Measurements from ENCODE around the gene FMO2.

Gene FMO2

GRCh38 chr1:171185091-171185490, at the start of gene FMO2:
Gene FMO2, plus strand, starts transcription at chr1:171185300. Its CDS starts 414 bp downstream, at chr1:171185714.
- peak within 1 kb of the TSS in 2 of 3 experiments; percentile 73 to 86 for H3K27ac Mint-ChIP-seq
- no peak for TF ChIP-seq CTCF (IDR thresholded peaks at IDR 0.05; ENCODE audit: unreplicated experiment in 3 of 3)
- H3K4me1 Mint-ChIP-seq: peaks cover 38% of the 10 kb centered on the region
- H3K36me3 Mint-ChIP-seq (ENCODE audit: low read depth): no peaks in the 10 kb centered on the region
- H3K9me3 Mint-ChIP-seq: no peaks in the 10 kb centered on the region
- no peak within 1 kb of the TSS for H3K4me3 Mint-ChIP-seq
- no peaks in the 10 kb centered on the region for H3K27me3 Mint-ChIP-seq (ENCODE audit: low read depth)

- Mint-ChIP-seq H3K27ac (peak overlapping the region in 2 of 3 experiments; percentile 13 to 96), H3K4me1 (peaks cover 64% of the 10 kb centered on the region), H3K27me3 (ENCODE audit: low read depth) (no peaks in the 10 kb centered on the region), H3K9me3 (no peaks in the 10 kb centered on the region), H3K36me3 (ENCODE audit: low read depth) (no peaks in the 10 kb centered on the region), H3K4me3 (no peak overlapping the region)
- no peak for TF ChIP-seq CTCF (IDR thresholded peaks at IDR 0.05; ENCODE audit: unreplicated experiment in 3 of 3)
Measured at GRCh38 chr1:171137580-171137979, 47.5 kb upstream of the FMO2 start.

GRCh38 chr1:171138980-171139379, 46.1 kb upstream of the FMO2 start:
- H3K36me3 Mint-ChIP-seq (ENCODE audit: low read depth): no peaks in the 10 kb centered on the region
- H3K27ac Mint-ChIP-seq: peak overlapping the region in 2 of 3 experiments; percentile 14 to 96
- no peaks in the 10 kb centered on the region for H3K27me3 Mint-ChIP-seq (ENCODE audit: low read depth)
- no peak overlapping the region for H3K4me3 Mint-ChIP-seq
- H3K9me3 Mint-ChIP-seq: no peaks in the 10 kb centered on the region
- peaks cover 72% of the 10 kb centered on the region for H3K4me1 Mint-ChIP-seq
- TF ChIP-seq CTCF (IDR thresholded peaks at IDR 0.05; ENCODE audit: unreplicated experiment in 3 of 3): no peak

- peak overlapping the region in 2 of 3 experiments; percentile 43 to 96 for H3K27ac Mint-ChIP-seq
- no peak for TF ChIP-seq CTCF (IDR thresholded peaks at IDR 0.05; ENCODE audit: unreplicated experiment in 3 of 3)
Measured at GRCh38 chr1:171139890-171140289, 45.2 kb upstream of the FMO2 start.

GRCh38 chr1:171140401-171140800, 44.7 kb upstream of the FMO2 start:
- Mint-ChIP-seq H3K4me1 (peaks cover 84% of the 10 kb centered on the region), H3K27ac (peak overlapping the region in 2 of 3 experiments; percentile 43 to 96), H3K4me3 (no peak overlapping the region), H3K9me3 (no peaks in the 10 kb centered on the region), H3K27me3 (ENCODE audit: low read depth) (no peaks in the 10 kb centered on the region), H3K36me3 (ENCODE audit: low read depth) (no peaks in the 10 kb centered on the region)
- no peak for TF ChIP-seq CTCF (IDR thresholded peaks at IDR 0.05; ENCODE audit: unreplicated experiment in 3 of 3)

More at GRCh38 chr1:171139890-171140289, 45.2 kb upstream of the FMO2 start:
- H3K4me3 Mint-ChIP-seq: no peak overlapping the region
- no peaks in the 10 kb centered on the region for H3K36me3 Mint-ChIP-seq (ENCODE audit: low read depth)
- H3K4me1 Mint-ChIP-seq: peaks cover 79% of the 10 kb centered on the region
- H3K9me3 Mint-ChIP-seq: no peaks in the 10 kb centered on the region
- H3K27me3 Mint-ChIP-seq (ENCODE audit: low read depth): no peaks in the 10 kb centered on the region

- Mint-ChIP-seq H3K27me3 (ENCODE audit: low read depth) (no peaks in the 10 kb centered on the region), H3K27ac (peak overlapping the region; percentile 92 to 96 (median 96)), H3K4me1 (peaks cover 85% of the 10 kb centered on the region), H3K4me3 (peak overlapping the region in 1 of 3 experiments; percentile 5), H3K36me3 (ENCODE audit: low read depth) (no peaks in the 10 kb centered on the region), H3K9me3 (no peaks in the 10 kb centered on the region)
- TF ChIP-seq CTCF (IDR thresholded peaks at IDR 0.05; ENCODE audit: unreplicated experiment in 3 of 3): no peak
Measured at GRCh38 chr1:171140956-171141687, 44.0 kb upstream of the FMO2 start.
